Amniotic stem cell (primary cell): ENCODE measurements around the gene NOS3.

ENCODE experiments used
- DNase-seq: peaks from one replicate; lab custom pipeline; 2025; lab: John Stamatoyannopoulos, UW

The NOS3 gene

DNA sequence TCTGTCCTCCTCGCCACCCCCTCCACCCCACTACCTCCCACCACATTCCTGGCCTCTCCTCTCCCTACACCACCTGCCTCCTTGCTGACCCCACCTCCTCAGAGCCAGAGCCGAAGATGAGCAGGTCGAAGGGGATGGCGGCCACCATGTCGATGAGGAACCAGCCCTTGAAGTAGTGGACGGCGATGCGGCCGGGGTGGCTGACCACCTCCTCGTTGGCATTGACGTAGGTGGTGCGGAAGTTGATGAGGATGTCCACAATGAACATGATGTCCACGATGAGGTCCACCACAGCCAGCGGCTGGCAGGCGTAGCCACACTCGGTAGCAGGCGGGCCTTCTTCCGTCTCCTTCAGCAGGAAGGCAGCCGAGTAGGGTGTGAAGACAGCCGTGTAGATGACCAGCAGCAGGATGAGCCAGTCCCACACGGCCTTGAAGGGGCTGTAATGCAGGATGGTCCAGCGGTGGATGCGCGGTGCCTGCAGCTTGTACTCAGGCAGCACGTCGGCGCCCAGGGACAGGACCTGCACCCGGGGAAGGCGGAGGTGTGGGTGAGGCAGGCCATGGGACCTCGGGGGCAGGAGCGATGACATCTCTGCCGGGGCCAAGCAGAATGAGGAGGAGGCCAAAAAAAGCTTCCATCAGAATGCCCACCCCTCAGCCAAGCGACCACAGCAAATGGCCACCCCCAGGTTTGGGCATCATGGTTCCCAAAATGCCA lies 38.3 kb upstream of the NOS3 start:
- DNase-seq = no peak

DNA sequence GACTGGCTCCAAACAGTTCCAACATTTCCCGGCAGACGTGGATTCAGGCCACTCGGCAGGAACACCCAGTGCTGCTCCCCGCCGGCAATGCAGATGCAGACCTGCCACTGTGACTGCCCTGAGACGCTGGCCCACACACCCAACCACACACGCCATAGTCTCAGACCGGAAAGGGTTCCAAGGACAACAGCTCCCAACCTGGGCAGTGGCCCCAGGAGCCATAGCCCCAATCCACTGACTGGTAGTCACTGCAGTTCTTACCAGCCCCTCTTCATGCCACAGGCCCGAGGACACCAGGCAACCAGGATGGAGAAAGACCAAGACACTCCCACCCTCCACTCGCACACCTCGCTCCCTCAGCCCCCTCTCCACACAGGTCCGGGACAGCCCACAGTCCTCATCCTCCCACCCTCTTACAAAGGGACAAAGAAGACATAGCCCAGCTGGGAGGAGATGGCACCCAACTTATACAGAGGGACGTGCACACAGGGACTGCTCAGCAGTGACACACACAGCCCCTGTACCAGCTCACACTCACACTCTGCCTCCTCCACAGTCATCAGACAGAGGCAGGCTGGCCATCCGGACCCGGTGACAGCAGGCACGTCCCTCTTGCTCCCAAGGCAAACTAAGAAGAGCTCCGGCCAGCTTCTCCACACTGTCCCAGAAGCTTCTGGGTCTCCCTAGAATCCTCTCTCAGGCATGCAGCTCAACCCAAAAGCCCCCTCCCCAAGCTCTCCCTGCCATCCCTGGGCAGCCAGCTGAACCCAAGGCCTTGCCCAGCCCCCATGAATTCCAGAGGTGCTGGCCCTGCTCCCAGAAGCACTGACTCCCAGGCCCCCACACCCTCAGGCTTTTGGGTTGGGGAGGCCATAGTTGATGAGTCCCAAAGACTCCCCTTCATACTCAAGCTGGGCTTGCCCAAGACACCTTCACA lies 37.5 kb upstream of the NOS3 start:
- no peak for DNase-seq

DNA sequence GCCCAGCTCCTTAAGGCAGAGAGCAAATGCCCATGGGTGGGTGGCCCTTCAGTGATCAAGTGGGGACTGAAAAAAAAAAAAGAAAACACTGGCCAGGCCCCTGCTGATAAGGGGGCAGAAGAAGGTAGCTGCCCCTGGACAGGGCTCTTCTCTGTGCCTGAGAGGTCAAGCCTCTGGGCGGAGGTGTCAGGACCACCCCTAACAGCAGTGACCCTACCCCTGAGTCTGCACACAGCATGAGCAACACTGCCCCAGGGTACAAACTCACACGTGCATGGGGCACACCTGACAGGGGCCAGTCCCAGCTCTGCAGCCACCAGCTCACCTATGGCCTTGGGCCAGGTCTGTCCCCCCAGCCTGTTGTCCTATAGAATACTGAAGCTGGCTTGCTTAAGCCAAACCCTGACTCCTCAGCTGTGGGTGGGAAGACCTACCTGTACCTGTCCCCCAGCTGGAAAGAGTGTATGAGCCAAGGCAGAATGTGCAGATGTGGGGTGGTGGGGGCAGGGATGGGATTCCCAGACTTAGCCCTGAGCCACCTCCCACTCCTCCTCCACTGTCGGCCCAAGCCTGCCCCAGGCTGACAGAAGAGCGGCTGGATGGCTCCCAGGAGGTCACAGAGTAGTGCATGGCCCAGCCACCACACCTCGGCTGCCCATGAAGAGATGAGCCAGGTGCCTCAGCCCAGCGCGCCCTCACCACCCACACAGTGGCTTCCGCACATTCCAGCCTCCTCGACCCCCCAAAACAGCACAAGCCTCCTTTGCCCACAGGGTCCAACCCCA lies 36.4 kb upstream of the NOS3 start:
- DNase-seq = no peak

DNA sequence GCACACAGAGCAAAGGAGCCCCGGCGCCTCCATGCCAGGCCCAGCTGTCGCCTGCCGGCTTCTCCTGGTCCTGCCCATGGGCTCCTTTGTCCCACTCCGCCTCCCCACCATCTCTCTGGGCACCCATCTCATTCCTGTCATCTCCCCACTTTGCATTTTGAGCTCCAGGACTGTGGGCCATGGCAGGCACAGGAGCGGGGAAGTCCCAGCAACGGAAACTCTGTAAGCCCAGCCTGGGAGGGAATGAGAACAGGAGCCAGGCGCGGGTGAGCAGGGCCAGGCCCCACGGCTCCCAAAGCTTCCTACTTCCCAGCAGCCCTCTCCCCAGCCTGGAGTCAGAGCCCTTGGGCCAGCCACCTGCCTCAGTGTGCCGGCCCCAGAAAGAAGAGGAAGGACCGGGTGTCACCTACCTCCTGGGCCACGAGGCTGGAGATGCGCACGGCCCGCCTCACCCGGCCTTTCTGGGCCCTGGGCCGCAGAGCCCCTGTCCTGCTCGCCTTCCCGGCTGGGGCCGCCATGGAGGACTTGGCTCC lies 35.8 kb upstream of the NOS3 start:
- DNase-seq = no peak

DNA sequence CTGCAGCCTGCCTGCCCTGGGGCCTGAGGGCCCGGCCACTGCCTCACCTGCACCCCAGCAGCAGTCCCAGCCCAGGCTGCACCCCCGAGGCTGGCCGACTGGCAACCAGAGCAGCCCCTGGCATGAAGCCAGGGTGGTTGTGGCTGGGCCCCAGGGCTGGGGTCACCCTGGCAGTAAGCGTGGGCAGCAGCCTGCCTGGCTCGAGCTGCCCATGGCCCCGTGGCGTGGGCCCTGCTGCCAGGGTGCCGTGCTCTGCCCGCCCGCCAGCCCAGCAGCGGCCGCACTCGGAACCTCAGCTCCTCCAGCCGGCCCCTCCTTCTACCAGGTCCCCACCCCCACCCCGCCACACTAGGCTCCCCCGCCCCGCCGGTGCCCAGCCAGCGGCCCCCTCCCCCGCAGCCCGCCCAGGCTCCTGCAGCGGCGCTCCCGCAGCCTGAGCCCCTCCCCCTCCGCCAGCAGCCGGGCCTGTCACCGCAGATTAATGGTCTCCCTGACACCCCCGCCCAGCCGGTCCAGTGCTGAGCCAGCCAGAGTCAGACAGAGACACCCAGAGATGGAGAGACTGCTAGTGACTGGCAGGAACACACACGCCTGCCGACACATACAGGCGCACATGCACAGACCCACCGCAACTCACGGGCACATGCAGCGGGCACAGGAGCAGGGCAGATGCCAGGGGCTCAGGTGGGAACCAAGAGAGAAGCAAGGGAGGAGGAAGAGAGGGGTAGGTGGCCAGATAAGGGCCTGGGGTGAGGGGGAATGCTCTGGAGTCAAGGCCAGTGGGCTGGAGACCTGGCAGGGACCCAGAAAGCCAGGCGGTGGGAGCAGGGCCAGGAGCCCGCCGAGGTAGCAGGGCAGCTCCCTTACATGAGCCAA lies 35.1 kb upstream of the NOS3 start:
- no peak for DNase-seq

DNA sequence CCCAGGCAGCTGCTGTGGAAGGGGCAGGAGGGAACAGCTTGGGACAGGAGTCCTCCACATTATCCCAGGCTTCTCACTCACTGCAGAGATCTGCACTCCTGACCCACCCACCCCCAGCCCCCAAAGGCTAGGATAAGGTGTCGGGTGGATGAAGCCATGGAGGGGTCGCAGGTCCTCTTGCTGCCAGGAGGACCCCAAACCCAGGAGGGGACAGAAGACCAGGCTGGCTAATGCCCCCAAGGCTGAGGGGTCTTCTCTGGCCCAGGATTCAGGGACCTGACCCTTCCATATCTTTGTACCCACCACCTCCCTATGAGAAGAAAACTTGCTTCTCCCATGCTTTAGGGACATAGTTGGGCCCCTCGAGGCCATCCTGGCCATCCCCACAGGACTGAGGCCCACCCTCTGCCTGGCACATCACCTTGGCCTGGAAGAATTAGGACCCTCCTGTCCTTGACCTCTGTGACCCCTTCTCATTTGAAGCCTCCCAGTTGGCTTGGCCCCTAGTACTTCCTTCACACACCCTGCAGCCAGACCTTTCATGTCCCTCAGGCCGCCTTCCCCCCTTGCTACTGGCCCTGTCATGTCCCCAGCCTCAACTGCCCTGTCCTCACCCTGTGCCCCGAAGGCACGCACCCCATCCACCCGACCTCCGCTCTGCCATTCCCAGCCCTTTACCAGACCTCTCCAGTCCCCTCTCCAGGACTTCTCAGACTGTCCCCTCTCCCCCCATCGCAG lies 34.3 kb upstream of the NOS3 start:
- no peak for DNase-seq

DNA sequence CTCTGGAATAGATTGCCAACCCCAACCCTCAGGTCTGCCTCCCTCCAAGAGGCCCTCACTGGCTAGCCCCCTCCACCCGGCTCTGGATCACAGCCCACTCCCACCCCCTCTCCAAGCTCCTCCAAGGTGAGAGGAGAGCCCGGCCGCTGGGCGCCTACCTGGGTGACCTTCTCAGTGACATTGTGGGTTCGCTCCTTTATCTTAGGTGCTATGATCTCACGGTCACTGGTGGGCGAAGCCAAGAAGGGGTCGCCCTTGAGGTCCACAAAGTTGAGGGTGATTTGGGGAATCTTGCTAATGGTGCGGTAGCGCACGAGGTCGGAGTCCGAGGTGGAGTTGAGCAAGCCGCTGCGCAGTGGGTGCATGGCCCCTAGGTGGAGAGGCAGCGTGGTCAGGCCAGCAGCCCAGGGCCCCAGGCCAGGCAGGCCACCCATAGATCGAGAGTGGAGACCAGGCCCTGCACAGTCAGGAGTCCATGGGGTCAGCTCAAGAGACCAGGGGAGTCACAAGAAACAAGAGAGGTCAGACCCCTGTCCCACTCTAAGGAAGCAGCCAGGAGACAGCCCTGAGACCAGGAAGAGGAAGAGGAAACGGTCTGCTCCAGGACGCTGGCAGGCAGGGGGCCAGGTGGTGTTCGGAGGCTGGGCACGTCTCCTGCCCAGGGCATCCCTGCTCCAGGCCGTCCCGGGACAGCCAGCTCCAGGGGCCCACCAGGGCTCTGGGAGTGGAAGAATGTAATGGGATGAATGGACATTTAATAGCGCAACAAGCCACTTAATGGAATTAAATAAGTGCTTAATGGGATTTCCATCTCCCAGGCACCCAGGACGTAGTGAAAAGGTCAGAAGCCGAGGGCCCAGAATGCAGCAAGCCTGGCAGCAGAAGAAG lies 33.4 kb upstream of the NOS3 start:
- DNase-seq = no peak

DNA sequence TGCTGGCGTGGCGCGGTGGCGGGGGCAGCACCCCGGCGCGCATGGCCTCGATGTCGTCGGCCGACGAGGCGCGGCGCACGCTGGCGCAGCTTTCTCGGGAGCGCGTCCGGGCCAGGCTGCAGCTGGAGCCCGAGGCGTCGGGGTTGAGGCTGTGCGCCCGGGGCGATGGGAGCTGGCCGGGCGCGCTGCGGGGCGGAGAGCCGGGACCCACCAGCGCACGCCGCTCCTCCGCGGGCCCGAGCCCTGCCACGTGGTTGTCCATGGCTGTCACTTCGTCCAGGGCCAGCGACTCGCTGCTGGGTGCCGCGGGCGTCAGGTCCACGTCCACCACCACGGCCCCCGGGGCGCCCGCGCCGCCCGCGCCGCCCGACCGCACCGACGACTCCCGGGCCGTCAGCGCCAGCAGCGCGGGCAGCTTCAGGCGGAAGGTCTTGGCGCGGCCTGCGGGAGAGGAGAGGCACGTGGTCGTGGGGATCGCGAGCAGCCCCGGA lies 32.7 kb upstream of the NOS3 start:
- DNase-seq = no peak

DNA sequence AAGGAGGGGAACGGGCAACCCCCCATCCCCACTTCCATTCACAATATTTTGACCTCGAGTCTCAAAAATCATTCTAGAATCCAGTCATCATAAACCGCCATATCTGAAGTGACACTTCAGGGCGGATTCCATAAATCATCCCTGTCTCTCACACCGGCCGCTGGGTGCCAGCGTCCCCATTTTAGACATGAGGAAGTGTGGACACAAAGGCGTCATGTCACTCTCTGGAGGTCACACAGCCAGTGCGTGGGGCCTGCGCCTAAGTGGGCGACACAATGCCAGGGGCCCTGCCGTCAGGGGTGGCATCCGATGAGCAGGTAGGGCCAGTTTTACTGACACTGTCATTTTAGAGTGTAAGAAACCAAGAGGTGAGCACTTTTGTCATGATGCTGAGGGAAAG lies 32.2 kb upstream of the NOS3 start:
- no peak for DNase-seq

DNA sequence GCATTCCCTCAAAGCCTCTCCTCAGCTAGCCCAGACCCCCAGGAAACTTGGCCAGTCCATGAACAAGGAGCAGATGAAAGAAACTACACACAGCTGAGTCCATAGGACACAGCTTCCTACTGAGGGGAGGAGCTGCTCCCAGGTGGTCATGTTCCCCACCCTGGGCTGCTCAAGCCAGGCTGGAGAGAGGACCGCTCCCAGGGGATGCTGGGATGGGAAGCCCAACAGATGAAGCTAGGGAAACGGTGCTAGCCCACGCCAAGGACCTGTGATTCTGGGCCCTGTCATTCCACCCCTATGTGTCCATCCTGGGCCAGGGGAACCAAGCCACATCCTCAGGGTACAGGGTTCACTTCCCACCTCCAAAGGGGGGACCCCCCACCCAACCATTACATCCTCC lies 31.7 kb upstream of the NOS3 start:
- DNase-seq = no peak

DNA sequence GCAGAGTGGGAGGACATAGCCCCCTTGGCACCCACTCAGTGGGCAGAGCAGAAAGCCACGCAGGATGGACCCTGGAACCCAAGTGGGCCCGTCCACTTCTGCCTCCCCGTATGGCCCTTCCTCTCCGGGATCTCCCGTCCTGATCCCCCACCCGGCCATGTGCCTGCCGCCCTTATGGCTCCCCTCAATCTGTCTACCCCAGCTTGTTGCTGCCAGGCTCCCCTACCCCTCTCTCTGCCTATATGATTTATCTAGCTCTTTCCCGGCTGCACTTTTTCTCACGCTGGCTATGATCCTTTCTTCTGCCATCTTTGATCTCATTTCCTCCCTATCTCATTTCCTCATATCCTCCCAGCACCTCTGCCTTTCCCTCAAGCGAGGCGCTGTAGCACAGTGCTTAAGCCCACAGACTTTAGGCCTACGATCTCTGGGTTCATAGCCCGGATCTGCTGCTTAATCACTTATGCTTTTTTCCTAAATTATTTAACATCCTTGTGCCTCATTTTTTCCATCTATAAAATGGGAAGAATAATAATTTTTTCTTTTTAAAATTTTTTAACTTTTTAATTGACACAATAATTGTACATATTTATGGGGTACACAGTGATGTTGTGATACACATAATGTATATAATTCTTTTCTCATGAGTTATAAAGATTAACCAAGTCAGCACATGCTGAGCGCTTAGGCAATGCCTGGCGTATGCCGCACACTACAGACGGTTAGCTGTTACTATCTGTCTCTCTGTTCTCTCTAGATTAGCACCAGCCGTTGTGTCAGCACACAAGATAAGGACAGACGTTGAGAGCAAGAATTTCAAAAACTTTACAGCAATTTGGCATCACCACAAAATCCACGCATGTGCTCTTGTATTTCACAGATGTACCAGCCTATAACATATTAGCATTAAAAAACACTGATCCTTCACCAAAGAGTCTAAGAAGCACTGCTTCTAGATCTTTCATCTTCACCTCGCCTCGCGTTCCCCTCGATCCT lies 30.8 kb upstream of the NOS3 start:
- no peak for DNase-seq

DNA sequence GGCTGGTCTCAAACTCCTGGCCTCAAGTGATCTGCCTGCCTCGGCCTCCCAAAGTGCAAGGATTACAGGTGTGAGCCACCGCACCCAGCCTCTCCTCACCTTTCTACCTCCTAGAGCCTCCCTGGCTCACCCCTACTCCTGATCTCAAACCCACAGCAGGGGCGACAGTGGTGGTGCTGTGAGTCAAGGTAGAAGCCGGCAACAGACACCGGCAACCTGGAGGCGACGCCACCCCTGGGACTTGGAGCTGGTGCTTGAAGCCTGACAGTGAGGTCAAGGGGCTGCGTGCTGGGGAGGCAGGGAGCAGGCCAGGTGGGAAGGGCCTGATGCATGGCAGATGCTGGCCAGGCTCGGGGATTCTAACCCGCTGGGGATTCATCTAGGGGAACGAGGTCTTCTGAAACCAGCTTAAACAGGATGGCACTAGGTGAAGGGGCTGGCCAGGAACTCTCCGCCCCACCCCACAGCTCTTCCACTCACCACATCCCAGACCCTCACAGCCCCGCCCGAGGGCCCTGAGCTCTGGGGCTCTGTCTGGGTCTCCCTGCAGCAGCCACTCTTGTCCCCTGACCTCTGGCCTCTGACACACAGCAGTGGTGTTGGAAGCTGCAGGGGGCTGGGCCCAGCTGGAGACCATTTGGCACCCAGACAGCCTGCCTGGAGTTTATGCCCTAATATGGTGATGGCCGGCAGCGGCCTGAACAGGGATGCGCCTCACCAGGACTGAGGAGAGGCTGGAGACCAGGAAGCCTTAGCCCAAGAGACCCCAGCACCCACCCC lies 29.1 kb upstream of the NOS3 start:
- DNase-seq = no peak

DNA sequence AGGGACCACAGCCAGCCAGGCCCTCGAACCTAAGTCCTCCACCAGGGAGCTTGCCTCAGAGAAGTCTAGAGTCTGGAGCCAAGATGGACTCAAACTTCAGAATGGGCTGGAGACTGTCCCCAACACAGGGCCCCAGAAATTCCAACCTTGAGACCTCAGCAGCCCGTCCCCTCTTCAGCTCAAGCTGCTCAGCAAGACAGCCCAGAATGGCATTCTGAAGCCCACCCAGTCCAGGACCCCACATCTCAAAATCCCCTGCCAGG lies 28.6 kb upstream of the NOS3 start:
- DNase-seq = no peak

DNA sequence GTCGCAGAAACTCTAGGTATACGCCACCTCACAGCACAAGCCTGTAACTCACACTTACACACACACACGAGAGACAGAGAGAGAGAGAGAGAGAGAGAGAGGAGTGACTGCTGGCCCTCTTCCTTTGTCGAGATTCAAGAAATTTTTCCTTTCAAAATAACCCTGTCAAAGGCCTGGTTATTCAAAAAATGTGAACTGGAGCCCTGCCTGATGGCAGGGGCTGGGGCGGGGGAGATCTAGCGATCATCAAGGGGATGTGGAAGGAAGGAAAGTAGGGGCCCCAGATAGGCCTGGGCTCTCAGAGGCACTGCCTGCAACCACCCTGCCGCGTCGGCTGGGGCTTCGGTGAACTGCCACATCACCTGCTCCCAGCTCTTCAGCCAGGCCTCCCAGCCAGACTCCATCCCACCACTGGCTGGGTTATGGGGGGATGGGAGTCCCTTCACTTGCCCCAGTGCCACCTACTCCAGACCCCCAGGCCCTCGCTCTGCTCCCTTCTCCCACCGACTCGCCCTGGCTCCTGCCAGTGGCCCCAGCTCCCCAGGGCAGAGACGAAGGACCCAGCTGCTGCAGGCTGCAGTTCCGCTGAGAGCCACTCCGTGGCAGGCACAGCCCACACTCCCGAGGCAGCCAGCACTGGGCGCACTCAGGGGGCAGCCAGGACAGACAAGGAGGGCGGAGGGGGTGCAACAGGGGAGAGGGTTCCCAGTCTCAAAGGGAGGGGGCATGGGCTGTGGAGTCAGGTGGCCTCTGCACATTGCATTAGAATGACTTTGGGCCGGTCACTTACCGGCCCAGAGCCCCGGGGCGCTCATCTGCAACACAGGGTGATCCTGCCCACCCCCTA lies 28.0 kb upstream of the NOS3 start:
- DNase-seq = peak; percentile 18

DNA sequence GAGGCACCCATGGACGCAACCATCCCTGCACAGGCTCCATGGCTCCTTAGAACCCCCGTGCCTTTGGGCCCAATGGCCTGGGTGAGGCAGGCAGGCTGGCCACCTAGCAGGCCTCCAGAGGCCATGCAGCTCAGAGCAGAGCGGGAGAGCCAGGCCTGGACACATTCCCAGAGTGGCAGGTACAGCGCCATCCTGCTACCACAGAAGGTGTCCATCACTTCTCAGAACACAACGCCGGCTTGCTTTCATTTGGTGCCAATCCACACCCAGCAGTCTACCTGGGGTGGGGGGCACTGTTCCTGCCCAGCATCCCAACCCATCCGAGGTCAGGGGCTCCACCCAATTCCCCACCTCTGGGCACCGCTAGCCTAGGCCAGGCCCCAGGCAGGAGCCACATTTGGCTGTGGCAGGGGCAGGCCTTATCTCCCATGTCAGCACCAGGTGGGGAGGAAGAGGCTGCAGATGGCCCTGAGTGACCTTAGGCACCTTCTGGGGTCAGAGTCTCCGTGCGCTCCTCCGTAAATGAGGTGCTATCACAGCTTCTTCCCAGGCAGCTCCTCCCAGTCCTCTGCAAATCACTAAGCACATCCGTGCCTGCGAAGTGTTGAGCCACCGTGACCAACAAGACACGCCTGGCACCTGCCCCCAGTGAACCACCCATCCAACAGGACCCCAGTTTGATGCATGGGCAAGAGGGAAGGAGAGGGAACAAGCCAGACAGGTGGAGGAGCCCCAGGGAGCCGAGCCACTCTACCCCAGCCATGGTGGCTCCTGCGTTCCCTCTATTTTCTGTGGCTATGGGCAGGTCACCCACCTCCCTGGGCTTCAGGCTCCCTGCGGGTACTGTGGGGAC lies 26.9 kb upstream of the NOS3 start:
- DNase-seq = no peak
